Right lobe of liver (tissue), 6 donors: ENCODE data around the gene CENPW. TPM values are rescaled to one million over a fixed set of nuclear protein-coding genes. Genes with fewer than 3 reads are reported as not detected.

Experiments
- ATAC-seq, 4 donors: fragments of 200-7000 bp; cut with Tn5 transposase; one replicate each; pipeline ENCODE4 v1.9.1; 2020; ENCODE audit warnings: mild to moderate bottlenecking in 4 of 4, moderate library complexity in 4 of 4
- DNase-seq, 3 donors: peaks; one replicate each; pipeline ENCODE4 v3.0.0-alpha.2; 2020
- H3K27ac ChIP-seq, 3 donors: fragments of 200-600 bp; one replicate each; pipeline ENCODE4 v1.8.0; 2022
- H3K27me3 ChIP-seq, 2 donors: fragments of 200-600 bp; one replicate each; pipeline ENCODE4 v1.8.0; 2022
- H3K36me3 ChIP-seq, 4 donors: fragments of 200-600 bp; sonication (generic) in 1 of 4; one replicate each; pipeline versions ENCODE4 v1.5.1 to v1.8.0; 2017 to 2022; ENCODE audit warnings: control low read depth in 1 of 4
- H3K4me1 ChIP-seq, 4 donors: fragments of 200-600 bp; sonication (generic) in 1 of 4; one replicate each; pipeline versions ENCODE4 v1.5.1 to v1.8.0; 2017 to 2022; ENCODE audit warnings: control low read depth in 1 of 4
- H3K4me3 ChIP-seq, 3 donors: fragments of 200-600 bp; one replicate each; pipeline ENCODE4 v1.8.0; 2022
- H3K9me3 ChIP-seq, 4 donors: fragments of 200-600 bp; sonication (generic) in 1 of 4; one replicate each; pipeline versions ENCODE4 v1.5.1 to v1.8.0; 2017 to 2022; ENCODE audit warnings: control low read depth in 1 of 4
- POLR2A ChIP-seq: fragments of 450-650 bp; IDR thresholded peaks from one replicate; pipeline ENCODE4 v1.6.1; 2017; ENCODE audit warnings: antibody characterized with exemption, mild to moderate bottlenecking
- WGBS: methylation state at CpG from one replicate; pipeline ENCODE4 v1.1.6; 2018; ENCODE audit warnings: low coverage, low lambda C conversion rate; ENCODE audit not compliant: insufficient coverage; ENCODE audit errors: missing lambda C conversion rate; 5-methylcytosine and 5-hydroxymethylcytosine counted together
- intact Hi-C, 2 donors: fragments of 100-400 bp; cut with DNase I; formaldehyde crosslinking; loops; one replicate each; pipeline versions ENCODE4 v1.11.2 to v1.14.1; 2022
- total RNA-seq, 6 experiments: library from RNA; depleted of rRNA in 2 of 6; stranded (reverse); fragments of >200 nt in 2 of 6; fragmentation: NEBNext Ultra II Directional in 3 of 6; extraction: Animal tissue kit (Norgen Biotek cat#: 25700) in 3 of 6; gene quantifications; one replicate each; pipeline versions ENCODE4 v1.1.0 to v1.2.4, GENCODE V29; 2016 to 2023
- TF ChIP-seq, protein P1 (sequence below), 4 donors: fragments of 200-600 bp in 3 of 4; fragments of 450-650 bp in 1 of 4; IDR thresholded peaks; one replicate each; pipeline versions ENCODE4 v1.5.1 to v1.8.0; 2016 to 2022; ENCODE audit warnings: antibody characterized with exemption in 4 of 4, mild to moderate bottlenecking in 2 of 4
- donor health status: DM: no; HTN: yes; CAD: no.
- donor health status: DM: no; HTN: no; CAD: no.
- donor health status: DM: no; HTN: no; CAD: no.
- donor health status: DM: no; HTN: yes; CAD: no.
- donor health status: DM: no; HTN: yes; CAD: no.

CENPW gene
- total RNA-seq, 6 experiments from 2014 or later, result 0.68 to 2.7 (median 1.4) TPM; not detected in 1

DNA sequence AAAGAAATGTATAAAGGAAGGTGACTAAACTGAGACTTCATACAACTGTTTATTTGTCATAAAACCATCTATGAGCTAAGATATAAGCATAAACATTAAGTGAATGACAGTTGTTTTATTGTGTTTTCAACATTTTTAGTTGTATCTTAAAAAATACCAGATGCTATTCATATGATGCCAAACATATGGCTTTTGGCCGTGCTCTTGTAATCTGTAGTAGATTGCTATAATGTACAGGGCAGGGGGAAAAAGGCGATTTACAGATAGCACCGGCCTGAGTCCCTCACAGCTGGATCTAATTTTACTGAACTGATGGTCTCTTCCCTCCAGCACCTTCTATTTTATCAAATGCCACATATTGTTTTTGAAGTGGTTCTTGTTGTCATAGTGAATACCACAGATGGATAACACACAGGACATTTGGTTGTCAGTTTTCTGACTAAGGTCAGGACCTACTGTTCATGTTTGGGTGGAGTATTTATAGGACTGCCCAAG lies 48.2 kb downstream of the CENPW start:
- no peak for TF ChIP-seq POLR2A
- TF ChIP-seq, protein P1, sequence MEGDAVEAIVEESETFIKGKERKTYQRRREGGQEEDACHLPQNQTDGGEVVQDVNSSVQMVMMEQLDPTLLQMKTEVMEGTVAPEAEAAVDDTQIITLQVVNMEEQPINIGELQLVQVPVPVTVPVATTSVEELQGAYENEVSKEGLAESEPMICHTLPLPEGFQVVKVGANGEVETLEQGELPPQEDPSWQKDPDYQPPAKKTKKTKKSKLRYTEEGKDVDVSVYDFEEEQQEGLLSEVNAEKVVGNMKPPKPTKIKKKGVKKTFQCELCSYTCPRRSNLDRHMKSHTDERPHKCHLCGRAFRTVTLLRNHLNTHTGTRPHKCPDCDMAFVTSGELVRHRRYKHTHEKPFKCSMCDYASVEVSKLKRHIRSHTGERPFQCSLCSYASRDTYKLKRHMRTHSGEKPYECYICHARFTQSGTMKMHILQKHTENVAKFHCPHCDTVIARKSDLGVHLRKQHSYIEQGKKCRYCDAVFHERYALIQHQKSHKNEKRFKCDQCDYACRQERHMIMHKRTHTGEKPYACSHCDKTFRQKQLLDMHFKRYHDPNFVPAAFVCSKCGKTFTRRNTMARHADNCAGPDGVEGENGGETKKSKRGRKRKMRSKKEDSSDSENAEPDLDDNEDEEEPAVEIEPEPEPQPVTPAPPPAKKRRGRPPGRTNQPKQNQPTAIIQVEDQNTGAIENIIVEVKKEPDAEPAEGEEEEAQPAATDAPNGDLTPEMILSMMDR (IDR thresholded peaks at IDR 0.05), result no peak
- intact Hi-C loops, result no loop called here
- WGBS, result 66% methylated on average over 3 of the region's 3 CpGs
- no peak for ATAC-seq
- H3K27ac ChIP-seq, result no peak overlapping the region
- DNase-seq, result no peak
- no peak overlapping the region for H3K4me3 ChIP-seq
- H3K9me3 ChIP-seq, result no peaks in the 10 kb centered on the region
- H3K27me3 ChIP-seq, result no peaks in the 10 kb centered on the region
- H3K36me3 ChIP-seq, result no peaks in the 10 kb centered on the region
- H3K4me1 ChIP-seq, result no peaks in the 10 kb centered on the region

DNA sequence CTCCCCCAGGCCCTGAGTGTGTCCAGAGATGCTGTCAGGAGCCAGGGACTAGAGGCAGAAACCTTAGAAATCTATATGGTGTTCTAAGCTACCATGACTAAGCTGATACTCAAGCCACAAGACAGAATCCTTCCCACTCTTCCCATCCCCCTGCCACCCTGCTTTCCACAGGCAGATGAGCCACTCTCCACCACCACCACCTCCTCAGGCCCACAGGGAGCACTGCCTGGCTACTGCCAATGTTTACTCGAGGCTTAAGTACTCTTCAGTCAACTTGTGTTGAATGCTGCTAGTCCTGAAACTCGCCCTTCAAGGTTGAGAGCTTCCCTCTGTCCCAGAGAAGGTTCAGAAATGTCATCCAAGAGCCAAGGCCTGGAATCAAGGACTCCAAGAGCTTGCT lies 56.2 kb downstream of the CENPW start:
- Histone ChIP-seq H3K9me3 (no peaks in the 10 kb centered on the region), H3K4me1 (no peaks in the 10 kb centered on the region), H3K36me3 (no peaks in the 10 kb centered on the region), H3K27me3 (no peaks in the 10 kb centered on the region), H3K27ac (no peak overlapping the region), H3K4me3 (no peak overlapping the region)
- WGBS, result 80% methylated on average over 1 of the region's 2 CpGs
- intact Hi-C loops, result no loop called here
- DNase-seq (no peak), ATAC-seq (no peak)
- TF ChIP-seq, protein P1 (IDR thresholded peaks at IDR 0.05), result no peak
- no peak for TF ChIP-seq POLR2A
